Coronary artery (tissue), 2 donors: ENCODE data around the gene GM2A.

ENCODE experiments used
- DNase-seq: peaks from one replicate; pipeline ENCODE4 v3.0.0-alpha.2; 2017; ENCODE audit warnings: low spot score
- H3K27ac ChIP-seq, 2 donors: fragments of 200-600 bp; sonication (generic); one replicate each; pipeline ENCODE4 v1.5.1; 2016 to 2019
- H3K4me3 ChIP-seq: fragments of 200-600 bp; sonication (generic); 2 replicates; pipeline ENCODE4 v1.5.1; 2016; ENCODE audit warnings: mild to moderate bottlenecking, moderate library complexity
- CTCF ChIP-seq: fragments of 200-600 bp; sonication (generic); IDR thresholded peaks from one replicate; pipeline ENCODE4 v1.5.1; 2019; ENCODE audit warnings: antibody characterized with exemption

The GM2A gene

DNA sequence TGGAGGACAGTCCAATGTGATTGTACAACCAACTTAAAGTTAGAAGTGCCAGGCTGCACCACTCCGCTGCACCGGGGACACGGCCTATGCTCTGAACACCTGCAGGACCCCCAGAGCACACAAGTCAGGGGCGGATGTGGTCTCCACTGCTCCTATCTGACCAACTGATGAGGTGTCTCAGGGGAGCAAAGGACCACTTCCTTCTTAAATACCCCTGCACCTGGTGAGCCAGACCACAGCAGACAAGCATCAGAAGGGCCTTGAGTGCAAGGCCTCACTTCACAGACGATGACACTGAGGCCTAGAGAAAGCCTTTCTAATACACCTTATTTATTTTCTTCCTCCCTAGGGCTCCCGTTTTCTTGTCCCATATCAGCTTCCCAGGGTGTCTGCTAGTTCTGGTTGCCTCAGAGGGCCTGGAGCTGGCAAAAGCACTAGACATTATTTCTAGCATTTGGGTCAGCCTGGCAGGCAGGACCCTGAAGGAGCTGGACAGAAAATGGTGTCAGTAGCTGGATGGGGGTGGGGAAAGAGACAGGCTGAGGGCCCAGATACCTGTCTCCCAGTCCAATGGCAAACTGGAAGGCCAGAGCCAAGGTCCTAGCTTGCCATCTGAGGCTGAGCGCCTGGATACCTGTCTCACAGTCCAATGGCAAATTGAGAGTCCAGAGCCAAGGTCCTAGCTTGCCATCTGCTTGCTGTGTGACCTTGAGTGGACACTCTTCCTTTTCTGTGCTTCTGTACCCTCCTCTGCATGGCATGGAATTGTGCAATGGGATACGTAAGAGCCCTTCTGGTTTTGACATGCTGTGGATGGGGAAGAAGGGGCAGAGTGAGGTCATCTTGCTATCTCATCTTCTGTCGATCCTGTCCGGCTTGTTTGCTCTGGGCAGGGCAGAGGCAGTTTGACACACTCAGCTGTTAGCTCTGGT lies 38.1 kb upstream of the GM2A start:
- H3K27ac ChIP-seq = peak overlapping the region; percentile 27 to 82
- no peak for DNase-seq
- H3K4me3 ChIP-seq = peak overlapping the region; percentile 27

DNA sequence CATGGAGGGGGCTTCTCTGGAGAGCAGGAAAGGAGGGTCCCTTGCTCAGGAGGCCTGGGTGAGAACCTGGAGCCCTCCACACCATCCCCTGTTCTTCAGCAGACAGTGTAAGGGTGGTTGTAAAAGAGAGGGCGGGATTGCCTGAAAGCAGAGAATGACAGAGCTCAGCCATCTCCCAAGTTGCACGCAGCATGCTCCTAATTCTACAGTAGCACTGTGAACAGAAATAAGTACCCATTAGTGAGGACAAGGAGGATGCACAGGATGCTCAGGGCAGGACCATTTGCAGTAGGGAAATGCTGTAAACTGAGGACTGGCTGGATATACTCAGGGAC lies 37.5 kb upstream of the GM2A start:
- Histone ChIP-seq H3K27ac (peak overlapping the region in 1 of 2 donors; percentile 82), H3K4me3 (no peak overlapping the region)
- no peak for TF ChIP-seq CTCF
- no peak for DNase-seq

More for the DNA sequence above, 38.1 kb upstream of the GM2A start:
- TF ChIP-seq CTCF = no peak

GRCh38 chr5:151216781-151217180 lies 36.2 kb upstream of the GM2A start:
- no peak overlapping the region for H3K4me3 ChIP-seq
- DNase-seq = no peak
- TF ChIP-seq CTCF = no peak
- no peak overlapping the region for H3K27ac ChIP-seq

- no peak for TF ChIP-seq CTCF
- no peak for DNase-seq
- Histone ChIP-seq H3K27ac (no peak overlapping the region), H3K4me3 (no peak overlapping the region)
Observed at GRCh38 chr5:151218177-151218576, 34.8 kb upstream of the GM2A start.

GRCh38 chr5:151219138-151219537 lies 33.8 kb upstream of the GM2A start:
- Histone ChIP-seq H3K4me3 (no peak overlapping the region), H3K27ac (no peak overlapping the region)
- DNase-seq = no peak
- TF ChIP-seq CTCF = no peak

- no peak for DNase-seq
- Histone ChIP-seq H3K4me3 (no peak overlapping the region), H3K27ac (peak overlapping the region in 1 of 2 donors; percentile 89)
- no peak for TF ChIP-seq CTCF
Observed at GRCh38 chr5:151219789-151220188, 33.2 kb upstream of the GM2A start.

DNA sequence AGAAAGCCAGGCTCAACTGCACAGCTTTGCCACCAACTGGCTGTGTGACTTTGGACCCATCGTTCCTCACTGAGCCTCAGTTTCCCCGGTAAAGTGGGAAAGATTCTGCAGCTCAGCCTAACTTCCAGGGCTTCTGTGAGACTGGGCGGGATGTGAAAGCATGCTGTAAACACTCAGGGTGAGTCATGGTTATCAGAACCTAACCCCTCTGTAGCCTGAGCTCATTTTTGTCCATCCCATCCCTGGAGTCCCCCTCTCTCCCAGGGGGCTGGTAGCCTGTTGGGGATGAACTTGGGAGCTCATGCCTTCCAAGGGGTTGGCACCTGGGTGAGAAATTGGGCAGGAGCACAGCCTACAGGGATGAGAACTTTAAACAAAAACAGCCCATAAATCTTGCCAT lies 31.4 kb upstream of the GM2A start:
- no peak for DNase-seq
- no peak for TF ChIP-seq CTCF
- peak overlapping the region; percentile 86 for H3K4me3 ChIP-seq
- peak overlapping the region in 1 of 2 donors; percentile 89 for H3K27ac ChIP-seq
